ENCODE measurements around the gene DGKD.

DGKD gene

DNA sequence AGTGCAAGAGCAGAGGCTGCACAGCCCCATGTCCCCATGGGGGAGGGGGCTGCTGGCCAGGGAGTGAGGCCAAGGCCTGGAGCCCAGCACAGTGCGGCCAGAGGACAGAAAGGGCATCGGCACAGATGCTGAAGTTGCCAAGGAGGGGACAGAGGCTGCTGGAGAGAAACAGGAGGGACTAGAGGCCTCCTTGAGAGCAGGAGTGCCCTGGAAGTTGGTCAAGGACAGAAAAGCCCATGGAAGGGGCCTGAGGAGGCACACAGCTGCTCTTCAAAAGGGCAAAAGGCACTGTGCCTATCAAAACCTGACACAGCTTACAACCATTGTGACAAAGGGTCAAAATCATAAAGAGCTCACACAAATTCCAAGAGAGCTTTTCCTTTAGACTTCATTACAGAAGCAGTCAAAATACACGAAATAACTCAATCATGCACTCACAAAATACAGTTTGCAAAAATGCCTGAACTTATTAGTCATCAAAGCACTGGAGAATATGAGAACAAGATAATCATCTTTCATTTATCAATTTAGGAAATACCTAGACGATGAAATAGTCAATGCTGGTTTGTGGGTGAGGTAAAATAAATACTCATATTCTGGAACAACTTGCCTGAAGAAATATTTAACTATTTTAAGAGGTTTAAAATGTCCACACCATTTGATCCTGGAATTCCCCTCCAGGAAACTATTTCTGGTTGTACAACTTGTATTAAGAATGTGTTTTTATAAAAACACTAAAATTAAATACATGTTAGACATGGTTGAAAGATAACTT lies 132.7 kb downstream of the DGKD start:
- H3K4me3 ChIP-seq (ENCODE audit: low read length), result no peak overlapping the region
- peak; percentile 82 for DNase-seq (ENCODE audit: low read depth)
- TF ChIP-seq, protein P1, sequence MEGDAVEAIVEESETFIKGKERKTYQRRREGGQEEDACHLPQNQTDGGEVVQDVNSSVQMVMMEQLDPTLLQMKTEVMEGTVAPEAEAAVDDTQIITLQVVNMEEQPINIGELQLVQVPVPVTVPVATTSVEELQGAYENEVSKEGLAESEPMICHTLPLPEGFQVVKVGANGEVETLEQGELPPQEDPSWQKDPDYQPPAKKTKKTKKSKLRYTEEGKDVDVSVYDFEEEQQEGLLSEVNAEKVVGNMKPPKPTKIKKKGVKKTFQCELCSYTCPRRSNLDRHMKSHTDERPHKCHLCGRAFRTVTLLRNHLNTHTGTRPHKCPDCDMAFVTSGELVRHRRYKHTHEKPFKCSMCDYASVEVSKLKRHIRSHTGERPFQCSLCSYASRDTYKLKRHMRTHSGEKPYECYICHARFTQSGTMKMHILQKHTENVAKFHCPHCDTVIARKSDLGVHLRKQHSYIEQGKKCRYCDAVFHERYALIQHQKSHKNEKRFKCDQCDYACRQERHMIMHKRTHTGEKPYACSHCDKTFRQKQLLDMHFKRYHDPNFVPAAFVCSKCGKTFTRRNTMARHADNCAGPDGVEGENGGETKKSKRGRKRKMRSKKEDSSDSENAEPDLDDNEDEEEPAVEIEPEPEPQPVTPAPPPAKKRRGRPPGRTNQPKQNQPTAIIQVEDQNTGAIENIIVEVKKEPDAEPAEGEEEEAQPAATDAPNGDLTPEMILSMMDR (IDR thresholded peaks at IDR 0.05; ENCODE audit: insufficient read depth, low read depth, low read length, missing control alignments), result no peak

DNA sequence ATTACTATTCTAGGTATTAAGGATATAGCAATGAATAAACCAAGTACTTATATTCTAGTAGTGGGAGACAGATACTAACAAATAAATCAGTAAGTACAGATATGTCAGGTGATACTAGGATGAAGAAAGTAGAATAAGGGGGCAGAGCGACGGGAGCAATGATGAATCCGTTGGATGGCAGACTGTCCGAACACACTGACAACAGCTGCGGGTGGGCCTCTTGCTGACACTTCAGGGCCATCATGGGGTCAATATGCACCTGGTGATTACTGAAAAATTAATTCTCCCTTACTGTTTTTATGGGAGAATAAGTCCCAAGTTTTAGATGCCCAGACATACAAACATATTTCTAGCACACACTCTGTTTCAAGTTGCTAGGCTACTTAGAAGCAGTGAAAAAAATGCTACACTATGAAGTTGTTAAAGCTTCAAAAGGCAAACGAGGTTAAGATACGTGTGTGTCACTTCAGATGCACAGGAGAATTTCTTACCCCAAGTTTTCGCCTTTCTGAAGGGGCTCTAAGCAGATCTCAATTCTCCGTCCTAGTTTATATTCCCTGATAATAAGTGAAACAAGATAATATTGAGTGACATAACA lies 133.6 kb downstream of the DGKD start:
- TF ChIP-seq, protein P1 (IDR thresholded peaks at IDR 0.05; ENCODE audit: insufficient read depth, low read depth, low read length, missing control alignments), result no peak
- DNase-seq (ENCODE audit: low read depth), result no peak
- H3K4me3 ChIP-seq (ENCODE audit: low read length), result no peak overlapping the region

DNA sequence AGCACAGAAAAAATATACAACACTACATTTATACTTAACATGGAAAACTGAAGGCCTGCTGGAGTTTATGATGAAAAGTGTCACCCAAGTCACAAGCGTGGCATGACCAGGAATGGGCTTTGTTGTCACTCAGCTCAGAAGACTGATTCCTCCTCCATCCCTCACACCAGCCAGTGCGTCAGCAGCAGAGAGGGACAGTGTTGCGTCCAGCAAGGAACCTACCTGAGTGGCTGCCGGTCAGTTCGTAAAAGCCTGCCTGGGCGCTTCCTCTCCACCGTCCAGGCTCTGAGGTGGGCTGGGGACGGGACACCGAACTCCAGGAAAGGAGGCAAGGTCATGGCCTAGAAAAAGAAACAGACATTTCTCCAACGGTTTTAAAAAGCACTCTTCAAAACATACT lies 134.8 kb downstream of the DGKD start:
- no peak overlapping the region for H3K4me3 ChIP-seq (ENCODE audit: low read length)
- TF ChIP-seq, protein P1 (IDR thresholded peaks at IDR 0.05; ENCODE audit: insufficient read depth, low read depth, low read length, missing control alignments), result no peak
- DNase-seq (ENCODE audit: low read depth), result no peak

DNA sequence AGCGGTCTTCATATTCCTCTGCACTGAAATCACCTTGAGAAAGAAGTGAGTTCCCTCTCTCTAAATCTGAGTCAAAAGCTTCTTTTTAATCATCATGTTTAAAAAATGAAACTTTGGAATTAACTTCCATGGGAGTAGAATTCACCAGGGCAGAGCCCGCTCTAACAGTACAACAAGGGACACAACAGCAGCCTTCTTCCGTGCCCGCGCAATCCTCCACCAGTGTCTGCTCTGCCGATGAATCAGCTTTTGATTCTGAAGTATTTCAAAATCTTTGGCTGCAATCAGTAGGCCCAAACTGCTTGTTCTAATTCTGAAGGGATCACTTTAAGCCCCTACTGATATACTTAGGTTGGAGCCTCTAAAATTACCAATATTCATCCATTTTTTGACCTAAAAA lies 135.4 kb downstream of the DGKD start:
- H3K4me3 ChIP-seq (ENCODE audit: low read length), result no peak overlapping the region
- TF ChIP-seq, protein P1 (IDR thresholded peaks at IDR 0.05; ENCODE audit: insufficient read depth, low read depth, low read length, missing control alignments), result no peak
- DNase-seq (ENCODE audit: low read depth), result peak; percentile 73

DNA sequence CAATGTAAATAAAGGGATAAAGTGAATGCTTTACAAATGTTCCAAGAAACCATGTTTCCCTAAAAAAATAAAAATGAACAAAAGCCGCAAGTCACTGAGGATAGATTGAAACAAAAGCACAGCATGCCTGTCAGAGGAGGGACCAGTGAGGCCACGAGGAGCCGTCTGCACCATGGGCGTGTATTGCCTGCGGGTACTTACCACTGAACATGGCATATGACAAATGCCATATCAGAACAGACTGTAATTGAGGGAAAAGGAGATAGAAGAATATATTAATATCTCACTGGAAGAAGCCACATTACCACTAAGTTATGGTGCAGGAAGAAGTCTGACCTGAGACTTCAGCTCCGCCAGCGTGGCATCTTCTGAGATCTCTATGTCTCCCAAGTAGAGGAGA lies 136.5 kb downstream of the DGKD start:
- TF ChIP-seq, protein P1 (IDR thresholded peaks at IDR 0.05; ENCODE audit: insufficient read depth, low read depth, low read length, missing control alignments), result no peak
- DNase-seq (ENCODE audit: low read depth), result peak; percentile 65
- no peak overlapping the region for H3K4me3 ChIP-seq (ENCODE audit: low read length)

DNA sequence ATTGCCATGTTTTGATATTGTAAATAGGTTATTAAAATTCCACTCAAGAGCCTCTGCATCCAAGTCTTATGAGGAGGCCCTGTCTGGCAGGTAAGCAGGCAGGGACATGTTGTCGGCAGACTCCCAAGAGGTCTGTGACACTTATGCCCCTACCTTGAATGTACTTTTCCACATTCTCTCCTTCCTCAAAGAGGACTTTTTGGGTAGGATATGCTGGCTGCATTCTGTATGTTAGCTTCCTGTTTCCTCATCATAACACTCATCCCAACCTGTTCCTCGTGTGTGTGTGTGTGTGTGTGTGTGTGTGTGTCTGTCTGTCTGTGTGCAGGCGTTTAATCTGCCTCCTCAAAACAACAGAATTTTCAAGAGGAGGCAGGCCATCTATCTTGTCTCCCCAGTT lies 137.0 kb downstream of the DGKD start:
- peak; percentile 62 for DNase-seq (ENCODE audit: low read depth)
- TF ChIP-seq, protein P1 (IDR thresholded peaks at IDR 0.05; ENCODE audit: insufficient read depth, low read depth, low read length, missing control alignments), result no peak
- no peak overlapping the region for H3K4me3 ChIP-seq (ENCODE audit: low read length)
